Common myeloid progenitor, CD34-positive (primary cell): ENCODE measurements around the gene CLASRP.
A peak's percentile ranks its signal among the peaks of the same experiment; 100 is the strongest.

Experiments used
- CTCF ChIA-PET: fragments of 350-600 bp; sonication (Branson Sonifier 250); formaldehyde crosslinking; loops from one replicate; lab custom pipeline; 2021; ENCODE audit warnings: antibody characterized with exemption; lab: Charles Lee
- POLR2A ChIA-PET: fragments of 350-600 bp; sonication (Branson Sonifier 250); formaldehyde crosslinking; loops from one replicate; lab custom pipeline; 2021; ENCODE audit warnings: antibody characterized with exemption; lab: Charles Lee
- DNase-seq, 3 donors: peaks; one replicate each; pipeline versions ENCODE4 v3.0.0 to v3.0.0-alpha.2; 2013
- H3K27ac ChIP-seq, 2 experiments: 1 replicate in 1 of 2; 2 replicates in 1 of 2; pipeline ENCODE4 v1.7.0; 2013; ENCODE audit warnings: inconsistent platforms in 2 of 2, low read length in 2 of 2, mild to moderate bottlenecking in 2 of 2, low read depth in 1 of 2, moderate library complexity in 1 of 2; ENCODE audit not compliant: severe bottlenecking in 2 of 2, insufficient read depth in 1 of 2, poor library complexity in 1 of 2
- H3K27me3 ChIP-seq, 5 experiments: replicated peaks in 2 of 5; 1 replicate in 3 of 5; 2 replicates in 2 of 5; pipeline versions ENCODE4 v1.6.1 to v1.7.0; 2013; ENCODE audit warnings: low read length in 4 of 5, mild to moderate bottlenecking in 2 of 5, moderate library complexity in 2 of 5, inconsistent platforms in 1 of 5; ENCODE audit not compliant: insufficient read depth in 5 of 5, control insufficient read depth in 4 of 5
- H3K36me3 ChIP-seq, 4 experiments: 1 replicate in 2 of 4; 2 replicates in 2 of 4; pipeline versions ENCODE4 v1.6.1 to v1.7.0; 2013; ENCODE audit warnings: low read length in 3 of 4, control low read depth in 1 of 4, mild to moderate bottlenecking in 1 of 4; ENCODE audit not compliant: control insufficient read depth in 4 of 4, insufficient read depth in 4 of 4
- H3K4me1 ChIP-seq, 4 experiments: 1 replicate in 3 of 4; 2 replicates in 1 of 4; pipeline versions ENCODE4 v1.6.1 to v1.7.1; 2013; ENCODE audit warnings: low read length in 3 of 4, mild to moderate bottlenecking in 3 of 4, control low read depth in 1 of 4, inconsistent platforms in 1 of 4, moderate library complexity in 1 of 4; ENCODE audit not compliant: control insufficient read depth in 4 of 4, insufficient read depth in 4 of 4; ENCODE audit errors: control extremely low read depth in 1 of 4
- H3K4me3 ChIP-seq, 7 experiments: 1 replicate in 4 of 7; 2 replicates in 3 of 7; pipeline versions ENCODE4 v1.5.1 to v1.7.0; 2013; ENCODE audit warnings: mild to moderate bottlenecking in 7 of 7, low read length in 6 of 7, moderate library complexity in 6 of 7, inconsistent platforms in 2 of 7, low read depth in 2 of 7, control low read depth in 1 of 7; ENCODE audit not compliant: insufficient read depth in 4 of 7, control insufficient read depth in 1 of 7; ENCODE audit errors: extremely low read depth in 1 of 7
- H3K9me3 ChIP-seq, 5 experiments: 1 replicate in 4 of 5; 2 replicates in 1 of 5; pipeline versions ENCODE4 v1.6.1 to v1.7.1; 2013; ENCODE audit warnings: low read length in 4 of 5, mild to moderate bottlenecking in 2 of 5, inconsistent platforms in 1 of 5, low read depth in 1 of 5, moderate library complexity in 1 of 5; ENCODE audit not compliant: control insufficient read depth in 4 of 5, insufficient read depth in 2 of 5; ENCODE audit errors: control extremely low read depth in 1 of 5
- WGBS: methylation state at CpG from one replicate; pipeline ENCODE4 v1.1.5; 2013; ENCODE audit not compliant: insufficient coverage; 5-methylcytosine and 5-hydroxymethylcytosine counted together

The CLASRP gene

GRCh38 chr19:45079063-45079910 lies 40.4 kb downstream of the CLASRP start, which contains the start of gene GEMIN7:
GEMIN7 (plus strand) TSS chr19:45079260; CDS start chr19:45090115, 10,855 bp downstream.
- 0% methylated on average over 53 of the region's 61 CpGs for WGBS
- CTCF ChIA-PET, result interaction anchor here (0.7 to 1.5 kb wide), 3 partner anchors 47 to 108 kb away, joined by 3 to 4 read pairs (median 3); no protein-coding TSS in a partner anchor
- Histone ChIP-seq H3K9me3 (no peaks in the 10 kb centered on the region), H3K4me3 (peak within 1 kb of the TSS; percentile 94 to 99 (median 96)), H3K36me3 (peaks cover 4 to 10% (median 7%) of the 10 kb centered on the region in 4 experiments), H3K27ac (peak within 1 kb of the TSS; percentile 84 to 90), H3K4me1 (peaks cover 9 to 49% (median 44%) of the 10 kb centered on the region in 4 experiments), H3K27me3 (no peaks in the 10 kb centered on the region)
- POLR2A ChIA-PET, result interaction anchor here (0.9 to 2.0 kb wide), 3 partner anchors 8 to 13 kb away, joined by 3 to 6 read pairs (median 5); partner anchors contain the start of gene PPP1R37
- peak; percentile 84 to 93 (median 88) for DNase-seq

DNA sequence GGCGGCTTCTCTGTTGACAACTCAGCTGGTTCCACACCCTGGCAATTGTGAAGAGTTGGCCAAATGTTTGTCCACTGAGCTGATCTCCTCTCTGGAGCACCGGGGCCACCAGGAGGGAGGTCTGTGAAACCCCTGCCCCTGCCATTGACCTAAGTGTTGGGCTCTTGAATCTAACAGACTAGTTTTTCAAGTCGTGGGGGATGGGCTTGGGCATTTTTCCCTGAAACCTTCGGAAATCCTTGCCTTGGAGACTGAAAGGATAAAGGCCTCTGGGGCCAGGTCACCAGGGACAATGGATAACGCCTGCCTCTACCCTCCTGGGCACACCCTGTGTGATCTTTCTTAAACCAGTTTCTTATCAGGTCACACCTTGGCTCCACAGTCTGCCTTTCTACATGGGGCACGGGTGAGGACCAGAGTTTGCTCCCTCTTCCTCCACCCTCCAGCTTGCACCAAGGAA lies 41.1 kb downstream of the CLASRP start:
- Histone ChIP-seq H3K4me3 (peak overlapping the region; percentile 94 to 99 (median 96)), H3K4me1 (peaks cover 9 to 43% (median 39%) of the 10 kb centered on the region in 4 experiments), H3K9me3 (no peaks in the 10 kb centered on the region), H3K36me3 (peaks cover 4 to 10% (median 7%) of the 10 kb centered on the region in 4 experiments), H3K27ac (peak overlapping the region; percentile 84 to 90), H3K27me3 (no peaks in the 10 kb centered on the region)
- ChIA-PET CTCF (interaction anchor here (0.7 to 1.5 kb wide), 2 partner anchors 61 to 107 kb away, joined by 3 read pairs; no protein-coding TSS in a partner anchor), POLR2A (interaction anchor here (0.7 to 2.0 kb wide), 2 partner anchors 13 to 124 kb away, joined by 4 to 6 read pairs; partner anchors contain the start of gene PPP1R37)
- DNase-seq, result no peak
- WGBS, result 23% methylated on average over 5 of the region's 6 CpGs

DNA sequence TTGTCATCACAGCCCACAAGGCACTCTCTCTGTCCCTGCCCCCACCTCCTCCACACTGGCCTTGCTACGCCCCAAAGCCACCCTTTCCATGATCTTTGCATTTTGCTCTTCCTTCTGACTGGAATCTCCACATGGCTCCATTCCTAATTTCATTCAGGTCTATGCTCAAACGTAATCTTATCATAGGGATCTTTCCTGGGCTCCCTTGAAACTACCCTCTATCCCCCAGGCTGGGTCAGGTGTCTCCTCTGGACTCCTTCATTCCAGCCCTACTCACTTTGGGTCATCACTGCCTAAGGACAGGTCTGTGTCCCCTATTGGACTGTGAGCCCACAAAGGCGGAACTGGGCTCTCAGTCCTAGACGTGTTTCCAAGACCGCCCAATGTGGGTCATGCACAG lies 43.3 kb downstream of the CLASRP start:
- Histone ChIP-seq H3K27me3 (no peaks in the 10 kb centered on the region), H3K4me3 (no peak overlapping the region), H3K36me3 (peaks cover 8 to 21% (median 11%) of the 10 kb centered on the region in 4 experiments), H3K9me3 (no peaks in the 10 kb centered on the region), H3K27ac (no peak overlapping the region), H3K4me1 (peaks cover 7 to 33% (median 21%) of the 10 kb centered on the region in 4 experiments)
- CTCF ChIA-PET, result no interaction called here
- DNase-seq, result no peak
- POLR2A ChIA-PET, result no interaction called here
- WGBS, result 100% methylated on average over 2 of the region's 5 CpGs

DNA sequence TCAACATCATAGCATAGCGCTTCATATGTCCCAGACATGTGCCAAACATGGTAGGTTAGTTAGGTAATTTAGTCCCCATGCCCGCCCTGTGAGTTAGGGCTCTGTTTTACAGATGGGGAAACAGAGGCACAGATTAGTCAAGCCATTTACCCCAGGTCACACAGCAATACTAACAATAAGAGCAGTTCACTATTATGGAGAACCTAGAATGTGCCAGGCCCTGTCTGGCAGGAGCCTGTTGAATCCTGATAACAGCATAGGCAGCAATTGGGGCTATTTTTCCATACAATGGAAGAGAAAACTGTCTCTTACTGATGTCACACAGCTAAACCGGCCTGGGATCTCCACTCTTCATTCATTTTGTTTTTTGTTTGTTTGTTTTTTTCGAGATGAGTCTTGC lies 47.6 kb downstream of the CLASRP start:
- peaks cover 3 to 26% (median 19%) of the 10 kb centered on the region in 4 experiments for H3K4me1 ChIP-seq
- WGBS, result 94% methylated on average over 2 of the region's 4 CpGs
- POLR2A ChIA-PET, result no interaction called here
- no peak for DNase-seq
- no peaks in the 10 kb centered on the region for H3K9me3 ChIP-seq
- H3K4me3 ChIP-seq, result no peak overlapping the region
- CTCF ChIA-PET, result interaction anchor here (1.0 to 2.1 kb wide), 6 partner anchors 12 to 95 kb away, joined by 3 to 9 read pairs (median 3); no protein-coding TSS in a partner anchor
- no peak overlapping the region for H3K27ac ChIP-seq
- no peaks in the 10 kb centered on the region for H3K27me3 ChIP-seq
- peaks cover 8 to 44% (median 20%) of the 10 kb centered on the region in 4 experiments for H3K36me3 ChIP-seq

DNA sequence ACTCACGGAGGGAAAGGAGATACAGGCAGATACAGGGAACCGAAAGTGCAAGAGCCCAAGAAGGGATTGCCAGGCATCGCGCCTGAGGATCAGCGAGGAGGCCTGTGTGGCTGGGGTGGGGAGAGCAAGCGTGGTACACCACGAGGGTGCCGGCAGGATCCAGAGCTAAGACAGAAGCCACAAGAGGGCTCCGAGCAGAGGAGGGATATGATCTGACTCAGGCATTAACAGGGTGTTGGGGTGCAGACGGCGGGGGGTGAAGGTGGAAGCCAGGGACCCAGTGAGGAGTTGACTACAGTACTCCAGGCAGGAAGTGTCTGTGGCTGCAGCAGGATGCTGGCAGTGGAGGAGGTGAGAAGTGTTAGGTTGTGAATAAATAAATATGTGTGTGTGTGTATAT lies 48.7 kb downstream of the CLASRP start:
- H3K4me3 ChIP-seq, result peak overlapping the region in 3 of 7 experiments; percentile 2 to 28 (median 5)
- H3K27me3 ChIP-seq, result no peaks in the 10 kb centered on the region
- peaks cover 4 to 35% (median 14%) of the 10 kb centered on the region in 4 experiments for H3K36me3 ChIP-seq
- CTCF ChIA-PET, result interaction anchor here (0.6 to 2.1 kb wide), 7 partner anchors 13 to 91 kb away, joined by 3 to 9 read pairs (median 3); partner anchors contain the start of genes BLOC1S3 and TRAPPC6A
- POLR2A ChIA-PET, result interaction anchor here (1.0 kb wide), 1 partner anchor 9 kb away, joined by 5 read pairs; the partner anchor contains the start of gene GEMIN7
- H3K9me3 ChIP-seq, result no peaks in the 10 kb centered on the region
- peaks cover 3 to 33% (median 24%) of the 10 kb centered on the region in 4 experiments for H3K4me1 ChIP-seq
- WGBS, result 3% methylated on average over 8 of the region's 11 CpGs
- peak overlapping the region in 1 of 2 experiments; percentile 25 for H3K27ac ChIP-seq
- DNase-seq, result peak; percentile 80 to 96 (median 93)

- no peaks in the 10 kb centered on the region for H3K9me3 ChIP-seq
- ChIA-PET POLR2A (interaction anchor here (0.6 to 1.2 kb wide), 2 partner anchors 11 to 16 kb away, joined by 3 read pairs; partner anchors contain the start of gene GEMIN7), CTCF (interaction anchor here (0.6 to 5.3 kb wide), 6 partner anchors 13 to 48 kb away, joined by 3 to 25 read pairs (median 4); no protein-coding TSS in a partner anchor)
- peaks cover 4 to 33% (median 13%) of the 10 kb centered on the region in 4 experiments for H3K36me3 ChIP-seq
- no peak for DNase-seq
- H3K27ac ChIP-seq, result no peak overlapping the region
- H3K4me3 ChIP-seq, result no peak overlapping the region
- WGBS, result 100% methylated on average over 16 of the region's 17 CpGs
- H3K27me3 ChIP-seq, result no peaks in the 10 kb centered on the region
- peaks cover 6 to 50% (median 38%) of the 10 kb centered on the region in 4 experiments for H3K4me1 ChIP-seq
Observed at GRCh38 chr19:45090034-45090433, 51.2 kb downstream of the CLASRP start.
